Progenitor cell of endocrine pancreas (in vitro differentiated cells): ENCODE measurements around the gene DGKB. TPM values are rescaled to one million over a fixed set of nuclear protein-coding genes. Genes with fewer than 3 reads are reported as not detected.

ENCODE experiments used
- DNase-seq: peaks from one replicate; pipeline ENCODE4 v3.0.0; 2021; ENCODE audit warnings: low spot score; ENCODE audit not compliant: unreplicated experiment
- H3K27ac Mint-ChIP-seq: 2 replicates; pipeline ENCODE4 v1.8.0; 2021; ENCODE audit warnings: mild to moderate bottlenecking, moderate library complexity, mixed read lengths
- H3K27me3 Mint-ChIP-seq: 2 replicates; pipeline ENCODE4 v1.8.0; 2021; ENCODE audit warnings: mixed read lengths
- H3K36me3 Mint-ChIP-seq: 2 replicates; pipeline ENCODE4 v1.8.0; 2022; ENCODE audit warnings: mixed read lengths; ENCODE audit not compliant: insufficient read depth
- H3K4me1 Mint-ChIP-seq: 2 replicates; pipeline ENCODE4 v1.8.0; 2021; ENCODE audit warnings: low read depth, mixed read lengths
- H3K4me3 Mint-ChIP-seq: 2 replicates; pipeline ENCODE4 v1.8.0; 2021; ENCODE audit warnings: low read depth, mild to moderate bottlenecking, moderate library complexity, mixed read lengths
- H3K9me3 Mint-ChIP-seq: 2 replicates; pipeline ENCODE4 v1.8.0; 2021; ENCODE audit warnings: low read depth, mixed read lengths
- total RNA-seq: library from RNA; stranded (reverse); gene quantifications from 2 replicates; pipeline ENCODE4 v1.2.1, GENCODE V29; 2021
- TF ChIP-seq, protein P1 (sequence below): fragments of 200-600 bp; sonication (generic); IDR thresholded peaks from one replicate; pipeline ENCODE4 v1.5.0; 2021; ENCODE audit warnings: antibody characterized with exemption, mild to moderate bottlenecking; ENCODE audit not compliant: unreplicated experiment

The DGKB gene
- total RNA-seq, 1 donor from 2014 or later = 0.74 TPM

DNA sequence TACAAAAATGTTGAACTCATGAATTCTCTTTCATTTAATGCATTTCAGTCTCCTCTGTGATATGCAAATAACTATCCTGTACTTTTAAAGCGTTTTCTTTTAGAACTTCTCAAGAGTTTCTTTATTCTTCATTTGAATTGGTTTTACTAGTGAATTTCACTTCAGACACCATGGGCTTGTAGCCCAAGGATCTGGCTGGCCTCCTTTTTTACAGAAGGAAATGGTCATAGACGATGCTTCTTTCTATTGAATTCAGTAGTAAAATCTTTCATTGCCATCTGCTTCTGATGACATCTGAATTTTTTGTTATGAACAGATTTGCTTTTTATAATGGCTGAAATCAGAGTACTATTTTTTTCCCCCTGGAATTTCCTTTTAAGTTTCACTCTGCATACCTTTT, 777.8 kb downstream of the DGKB start:
- no peak overlapping the region for H3K4me3 Mint-ChIP-seq
- no peak overlapping the region for H3K27ac Mint-ChIP-seq
- H3K4me1 Mint-ChIP-seq = peaks cover 7% of the 10 kb centered on the region
- H3K27me3 Mint-ChIP-seq = no peaks in the 10 kb centered on the region
- no peak for DNase-seq
- TF ChIP-seq, protein P1, sequence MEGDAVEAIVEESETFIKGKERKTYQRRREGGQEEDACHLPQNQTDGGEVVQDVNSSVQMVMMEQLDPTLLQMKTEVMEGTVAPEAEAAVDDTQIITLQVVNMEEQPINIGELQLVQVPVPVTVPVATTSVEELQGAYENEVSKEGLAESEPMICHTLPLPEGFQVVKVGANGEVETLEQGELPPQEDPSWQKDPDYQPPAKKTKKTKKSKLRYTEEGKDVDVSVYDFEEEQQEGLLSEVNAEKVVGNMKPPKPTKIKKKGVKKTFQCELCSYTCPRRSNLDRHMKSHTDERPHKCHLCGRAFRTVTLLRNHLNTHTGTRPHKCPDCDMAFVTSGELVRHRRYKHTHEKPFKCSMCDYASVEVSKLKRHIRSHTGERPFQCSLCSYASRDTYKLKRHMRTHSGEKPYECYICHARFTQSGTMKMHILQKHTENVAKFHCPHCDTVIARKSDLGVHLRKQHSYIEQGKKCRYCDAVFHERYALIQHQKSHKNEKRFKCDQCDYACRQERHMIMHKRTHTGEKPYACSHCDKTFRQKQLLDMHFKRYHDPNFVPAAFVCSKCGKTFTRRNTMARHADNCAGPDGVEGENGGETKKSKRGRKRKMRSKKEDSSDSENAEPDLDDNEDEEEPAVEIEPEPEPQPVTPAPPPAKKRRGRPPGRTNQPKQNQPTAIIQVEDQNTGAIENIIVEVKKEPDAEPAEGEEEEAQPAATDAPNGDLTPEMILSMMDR = no peak
- H3K36me3 Mint-ChIP-seq = no peaks in the 10 kb centered on the region
- H3K9me3 Mint-ChIP-seq = no peaks in the 10 kb centered on the region

DNA sequence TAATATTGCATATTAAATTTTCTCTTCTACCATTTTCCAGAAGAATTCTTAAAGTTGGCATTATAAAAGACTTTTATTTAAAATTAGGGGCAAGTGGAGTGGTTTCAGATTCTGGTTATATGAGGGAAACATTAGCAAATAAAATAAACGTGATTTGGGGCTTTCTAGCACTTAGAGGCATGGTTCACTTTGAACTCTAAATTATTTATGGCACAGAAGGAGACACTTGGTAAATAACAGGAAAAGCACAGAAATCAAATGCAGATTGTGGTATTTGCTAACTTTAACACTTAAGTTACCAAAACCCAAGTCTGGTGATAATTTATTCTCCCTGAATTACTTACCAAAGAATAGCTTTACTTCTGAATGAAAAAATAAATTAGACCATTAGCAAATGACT, 778.6 kb downstream of the DGKB start:
- DNase-seq = no peak
- Mint-ChIP-seq H3K27me3 (no peaks in the 10 kb centered on the region), H3K4me3 (no peak overlapping the region), H3K4me1 (peaks cover 7% of the 10 kb centered on the region), H3K9me3 (no peaks in the 10 kb centered on the region), H3K27ac (no peak overlapping the region), H3K36me3 (no peaks in the 10 kb centered on the region)
- TF ChIP-seq, protein P1 = no peak

DNA sequence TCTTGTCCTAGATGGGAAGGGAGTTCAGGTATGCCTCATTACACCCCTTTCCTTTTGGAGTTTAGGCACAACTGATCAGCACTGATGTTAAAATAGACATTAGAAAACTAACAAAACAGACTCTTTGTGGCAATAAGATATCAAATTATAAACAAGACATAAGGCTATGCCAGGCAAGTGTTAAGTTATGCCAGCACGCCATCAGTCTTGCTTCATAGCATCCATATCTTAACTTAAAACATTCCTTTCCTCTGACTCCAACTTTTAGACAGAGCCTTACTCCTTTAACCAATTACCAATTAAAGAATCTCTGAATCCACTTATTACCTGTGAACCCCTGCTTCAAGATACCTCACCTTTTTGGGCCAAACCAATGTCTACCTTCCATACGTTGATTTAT, 786.9 kb downstream of the DGKB start:
- no peak for DNase-seq

DNA sequence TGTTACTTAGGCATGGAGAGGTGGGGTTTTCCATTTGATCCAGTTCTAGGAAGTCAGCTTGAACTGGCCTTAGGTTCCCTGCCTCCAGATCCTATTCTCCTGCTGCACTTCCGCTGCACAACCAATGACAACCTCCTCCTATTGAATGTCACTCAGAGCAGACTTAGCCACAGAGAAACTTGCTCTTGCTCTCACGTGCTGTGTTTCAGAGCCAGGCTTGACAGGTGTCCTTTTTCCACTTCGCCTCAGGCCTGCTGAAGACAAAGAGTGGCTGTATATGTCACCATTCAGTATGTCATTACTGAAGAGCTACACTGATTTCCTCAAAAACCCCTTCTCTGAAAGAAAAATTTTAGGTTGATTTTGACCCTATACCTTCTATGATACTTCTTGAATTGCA, 797.7 kb downstream of the DGKB start:
- no peak overlapping the region for H3K27ac Mint-ChIP-seq
- H3K27me3 Mint-ChIP-seq = no peaks in the 10 kb centered on the region
- H3K36me3 Mint-ChIP-seq = no peaks in the 10 kb centered on the region
- H3K4me1 Mint-ChIP-seq = no peaks in the 10 kb centered on the region
- no peak overlapping the region for H3K4me3 Mint-ChIP-seq
- TF ChIP-seq, protein P1 = no peak
- DNase-seq = no peak
- peaks cover 4% of the 10 kb centered on the region for H3K9me3 Mint-ChIP-seq

More for the DNA sequence above, 786.9 kb downstream of the DGKB start:
- Mint-ChIP-seq H3K4me3 (no peak overlapping the region), H3K4me1 (no peaks in the 10 kb centered on the region), H3K27me3 (no peaks in the 10 kb centered on the region), H3K9me3 (no peaks in the 10 kb centered on the region), H3K36me3 (no peaks in the 10 kb centered on the region), H3K27ac (no peak overlapping the region)
- TF ChIP-seq, protein P1 = no peak

DNA sequence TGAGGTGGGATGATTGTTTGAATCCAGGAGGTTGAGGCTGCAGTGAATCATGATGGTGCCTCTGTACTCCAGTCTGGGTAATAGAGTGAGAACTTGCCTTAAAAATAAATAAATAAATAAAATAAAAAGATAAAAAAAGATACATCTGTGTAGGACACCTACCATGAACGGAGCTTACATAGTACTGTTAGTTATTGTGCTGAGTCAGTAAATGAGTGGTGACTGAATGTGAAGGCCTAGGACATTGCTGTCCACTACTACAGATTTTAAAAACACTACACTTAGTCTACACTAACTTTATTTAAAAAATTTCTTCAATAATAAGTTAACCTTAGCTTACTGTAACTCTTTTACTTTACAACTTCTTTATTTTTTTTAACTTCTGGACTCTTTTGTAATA, 806.4 kb downstream of the DGKB start:
- DNase-seq = no peak
- Mint-ChIP-seq H3K27ac (no peak overlapping the region), H3K9me3 (peaks cover 4% of the 10 kb centered on the region), H3K4me1 (peaks cover 1% of the 10 kb centered on the region), H3K36me3 (no peaks in the 10 kb centered on the region), H3K4me3 (no peak overlapping the region), H3K27me3 (no peaks in the 10 kb centered on the region)
- TF ChIP-seq, protein P1 = no peak
